GM18508 (cell line): ENCODE measurements around the gene BTBD16.

Source experiments
- ATAC-seq: cut with Tn5 transposase; IDR thresholded peaks from one replicate; pipeline ENCODE4 v1.9.1; 2021; ENCODE audit warnings: moderate number of reproducible peaks; ENCODE audit not compliant: insufficient read depth, unreplicated experiment

BTBD16 gene

DNA sequence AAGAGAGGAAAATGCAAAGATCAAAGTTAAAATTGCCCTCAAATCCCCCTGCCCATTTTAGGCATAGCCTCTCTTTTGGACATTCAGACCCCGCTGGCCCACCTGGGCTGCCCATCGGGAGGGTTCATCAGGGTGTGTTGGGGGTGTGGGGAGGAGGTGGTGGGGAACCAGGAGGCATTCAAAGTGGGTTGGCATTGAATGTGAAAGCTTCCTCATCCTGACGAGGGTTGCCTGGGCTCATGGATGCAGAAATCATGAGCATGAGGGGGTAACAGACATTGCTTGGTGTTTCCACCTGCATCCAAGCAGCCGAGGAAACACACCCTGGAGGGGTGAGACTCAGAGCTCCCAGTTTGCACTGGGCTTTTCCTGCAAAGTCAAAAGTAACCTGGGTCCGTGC, 20.6 kb downstream of the BTBD16 start:
- ATAC-seq, result no peak

DNA sequence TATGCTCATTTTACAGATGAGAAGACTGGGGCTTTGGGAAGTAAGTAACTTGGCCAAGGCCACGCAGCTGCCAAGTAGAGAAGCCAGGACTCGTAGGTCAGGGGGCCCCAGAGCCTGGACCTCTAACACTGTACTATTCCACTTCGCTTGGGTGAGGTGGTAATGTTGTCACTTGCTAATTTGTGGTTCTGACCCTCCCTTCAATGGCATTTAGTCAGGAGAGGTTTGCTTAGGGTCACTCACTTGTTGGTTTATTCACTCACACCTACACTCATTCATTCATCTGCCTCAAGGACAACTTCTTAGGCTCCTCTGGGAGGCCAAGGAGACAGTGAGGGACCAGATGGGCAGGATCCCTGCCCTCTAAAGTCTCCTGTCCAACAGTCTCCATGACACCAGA, 21.3 kb downstream of the BTBD16 start:
- ATAC-seq, result no peak

DNA sequence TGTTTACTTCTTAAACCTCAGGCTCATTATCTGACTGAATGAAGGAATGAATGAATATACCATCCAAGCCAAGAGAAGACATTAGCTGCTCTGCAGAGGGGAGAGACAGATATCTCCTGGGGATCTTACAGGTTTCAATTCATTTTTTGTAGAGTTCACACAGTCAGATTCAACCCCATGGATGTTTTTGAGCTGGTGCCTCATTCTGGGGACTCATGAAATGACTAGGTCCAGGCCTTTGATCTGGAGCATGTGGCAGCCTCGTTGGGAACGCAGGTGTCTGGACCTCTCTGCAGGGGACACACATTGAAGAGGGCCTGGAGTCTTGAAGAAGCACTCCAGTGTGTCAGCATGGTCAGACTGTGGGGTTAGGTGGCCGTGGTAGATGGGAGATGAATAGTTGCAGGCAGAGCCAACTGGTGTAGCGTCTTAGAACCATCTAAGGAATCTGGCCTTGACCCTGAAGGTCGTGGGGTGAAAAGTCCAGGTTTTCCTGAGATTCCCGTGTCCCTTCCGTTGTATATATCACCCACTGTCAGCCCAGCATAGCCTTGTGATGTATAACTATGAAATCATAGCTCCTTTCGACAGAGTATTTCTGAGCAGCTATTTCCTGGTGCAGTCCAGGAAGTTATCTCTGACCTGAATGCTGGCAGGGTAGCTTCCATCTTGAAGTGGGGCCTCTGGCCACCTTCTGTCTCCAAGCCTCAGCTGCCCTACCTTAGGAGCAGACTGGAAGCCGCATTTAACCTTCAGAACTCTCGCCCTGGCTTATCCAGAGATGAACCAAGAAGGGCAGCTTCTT, 22.3 kb downstream of the BTBD16 start:
- ATAC-seq, result no peak

DNA sequence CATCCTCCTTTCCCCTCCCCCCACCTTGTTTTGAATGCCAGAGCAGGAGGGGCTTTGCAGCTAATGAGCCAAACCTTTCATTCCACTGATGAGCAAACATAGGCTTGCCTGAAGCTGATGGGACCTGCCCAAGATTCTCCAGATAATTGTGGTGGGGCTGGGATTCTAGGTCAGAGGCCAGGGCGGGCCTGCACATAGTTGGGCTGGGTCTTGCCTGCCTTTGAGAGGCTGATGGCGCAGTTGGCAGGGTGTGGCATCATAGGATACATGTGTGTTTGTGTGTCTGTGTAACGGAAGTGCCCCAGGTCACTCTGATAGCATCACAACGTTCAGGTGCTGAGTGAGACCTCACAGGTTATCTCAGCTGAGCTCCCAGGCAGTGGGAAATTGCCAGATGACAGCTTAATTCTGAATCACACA, 22.9 kb downstream of the BTBD16 start:
- no peak for ATAC-seq

DNA sequence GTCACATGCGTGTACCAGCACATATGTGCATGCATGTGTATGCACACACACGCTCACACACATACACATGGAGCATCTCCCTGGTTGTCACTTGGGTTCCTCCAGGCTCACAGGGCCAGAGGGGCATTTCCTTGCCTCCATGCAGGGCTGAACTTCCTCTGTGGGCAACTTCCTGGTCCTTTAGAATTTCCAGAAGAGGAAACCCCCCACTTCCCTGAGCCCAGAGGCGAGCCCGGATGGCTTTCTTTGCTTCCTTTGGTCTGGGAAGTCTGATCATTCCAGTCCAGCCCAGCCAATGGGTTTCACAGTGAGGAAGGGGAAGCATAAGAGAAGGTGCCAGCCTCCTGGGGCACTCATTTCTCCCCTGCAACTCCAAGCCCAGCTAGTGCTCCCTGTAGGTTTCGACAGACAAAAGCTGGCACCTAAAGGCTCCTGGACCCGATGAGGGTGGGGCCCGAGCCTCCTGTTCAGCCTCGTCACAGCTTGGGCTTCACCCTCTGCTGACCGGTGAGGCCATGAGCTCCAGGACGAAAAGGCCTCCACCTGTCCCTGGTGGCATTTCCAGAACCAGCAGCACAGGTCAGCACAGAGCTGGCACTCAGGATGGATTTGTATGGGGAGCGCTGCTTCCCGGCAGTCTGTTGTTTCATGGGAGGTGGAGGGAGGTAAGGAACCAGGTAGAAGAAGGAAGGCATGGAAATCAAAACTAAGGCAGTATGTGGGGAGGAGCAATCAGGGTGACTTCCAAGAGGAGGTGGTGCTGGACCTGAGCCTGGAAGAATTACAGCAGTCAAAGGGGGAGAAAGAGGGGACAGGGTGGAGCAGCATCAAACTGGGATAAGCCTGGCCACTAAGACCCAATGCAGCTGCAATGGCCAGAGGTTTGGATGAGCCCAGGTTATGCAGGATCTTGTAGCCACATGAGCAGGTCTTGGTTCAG, 23.7 kb downstream of the BTBD16 start:
- ATAC-seq, result no peak

DNA sequence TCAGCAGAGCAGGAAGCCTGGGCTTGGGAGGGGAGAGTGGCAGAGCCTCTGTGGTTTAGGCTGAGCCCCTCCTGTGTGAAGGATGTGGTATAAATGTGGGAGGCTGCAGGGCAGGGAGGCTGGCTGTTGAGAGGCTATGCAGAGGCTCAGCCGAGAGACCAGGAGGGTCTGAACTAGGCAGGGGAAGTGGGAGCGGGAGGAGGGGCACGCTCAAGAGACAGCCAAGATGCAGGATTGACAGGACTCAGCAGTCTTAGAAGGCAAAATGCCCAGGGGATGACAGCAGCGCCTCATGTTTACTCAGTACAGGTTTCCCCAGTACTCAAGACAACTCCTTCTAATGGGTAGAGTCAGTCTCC, 24.3 kb downstream of the BTBD16 start:
- no peak for ATAC-seq

DNA sequence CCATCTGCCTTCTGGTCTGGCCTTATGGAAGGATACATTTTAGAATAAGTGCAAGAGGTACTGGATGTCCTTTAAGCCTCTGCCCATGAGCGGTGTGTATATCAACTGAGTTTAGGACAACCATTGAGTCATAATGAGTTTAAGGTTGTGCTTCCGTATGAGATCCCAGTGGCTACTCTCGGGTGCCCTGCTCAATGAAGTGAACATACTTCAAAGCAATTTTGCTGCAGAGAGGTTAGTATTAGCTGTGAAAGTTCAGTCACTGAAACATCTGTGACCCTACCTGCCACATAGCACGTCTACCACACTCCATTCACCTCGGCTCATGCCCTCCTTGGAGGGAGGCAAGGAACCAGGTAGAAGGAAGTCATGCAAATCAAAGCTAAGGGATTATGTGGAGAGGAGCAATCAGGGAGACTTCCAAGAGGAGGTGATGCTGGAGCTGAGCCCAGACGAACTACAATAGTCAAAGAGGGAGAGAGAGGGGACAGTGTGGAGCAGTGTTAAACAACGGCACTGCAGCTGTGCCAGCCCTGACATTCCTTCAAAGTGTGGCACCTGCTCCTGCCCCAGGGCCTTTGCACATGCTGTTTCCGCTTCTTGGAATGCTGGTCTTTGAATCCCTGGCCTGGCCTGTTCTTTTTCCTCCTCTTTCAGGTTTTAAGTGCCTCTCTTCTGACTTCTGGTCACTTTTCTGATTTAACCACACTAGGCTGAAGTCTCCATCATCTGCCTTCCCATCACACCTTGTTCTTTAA, 25.4 kb downstream of the BTBD16 start:
- ATAC-seq, result no peak

DNA sequence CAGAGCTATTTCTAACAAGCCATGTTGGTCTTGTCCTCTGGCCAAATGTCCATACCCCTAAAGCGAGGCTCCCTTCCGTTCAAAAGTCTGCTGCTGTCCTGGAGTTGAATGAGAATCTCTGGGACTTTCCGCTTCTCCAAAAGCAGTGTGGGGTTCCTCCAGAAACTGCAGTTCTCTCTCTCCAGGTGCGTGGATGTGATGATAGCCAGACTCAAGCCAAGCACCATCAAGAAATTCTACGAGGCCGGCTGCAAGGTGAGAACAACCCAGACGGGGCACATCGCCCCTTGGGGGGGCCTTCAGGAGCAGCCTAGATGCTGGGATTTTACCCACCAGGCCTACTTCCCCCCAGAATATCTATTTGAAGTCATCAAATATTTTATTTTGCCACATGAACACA, 26.5 kb downstream of the BTBD16 start:
- ATAC-seq, result no peak

DNA sequence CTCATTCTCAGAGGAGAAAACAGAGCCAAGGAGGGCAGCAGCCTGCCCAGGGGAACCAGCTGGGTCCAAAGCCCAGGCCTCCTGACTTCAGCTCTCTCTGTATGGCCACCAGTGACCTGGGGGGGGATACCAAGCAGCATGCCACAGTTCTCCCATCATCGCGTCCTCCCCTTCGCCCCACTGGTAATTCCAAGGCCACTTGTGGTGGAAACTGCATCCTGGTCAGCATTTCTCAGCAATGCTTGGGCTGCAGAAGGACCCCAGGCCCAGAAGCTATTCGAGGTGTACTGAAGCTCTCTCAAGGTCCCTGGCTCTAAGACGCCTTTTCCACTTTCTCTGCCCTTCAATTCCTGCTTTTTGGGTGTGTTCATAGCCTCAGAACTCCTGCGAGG, 27.1 kb downstream of the BTBD16 start:
- ATAC-seq, result no peak

DNA sequence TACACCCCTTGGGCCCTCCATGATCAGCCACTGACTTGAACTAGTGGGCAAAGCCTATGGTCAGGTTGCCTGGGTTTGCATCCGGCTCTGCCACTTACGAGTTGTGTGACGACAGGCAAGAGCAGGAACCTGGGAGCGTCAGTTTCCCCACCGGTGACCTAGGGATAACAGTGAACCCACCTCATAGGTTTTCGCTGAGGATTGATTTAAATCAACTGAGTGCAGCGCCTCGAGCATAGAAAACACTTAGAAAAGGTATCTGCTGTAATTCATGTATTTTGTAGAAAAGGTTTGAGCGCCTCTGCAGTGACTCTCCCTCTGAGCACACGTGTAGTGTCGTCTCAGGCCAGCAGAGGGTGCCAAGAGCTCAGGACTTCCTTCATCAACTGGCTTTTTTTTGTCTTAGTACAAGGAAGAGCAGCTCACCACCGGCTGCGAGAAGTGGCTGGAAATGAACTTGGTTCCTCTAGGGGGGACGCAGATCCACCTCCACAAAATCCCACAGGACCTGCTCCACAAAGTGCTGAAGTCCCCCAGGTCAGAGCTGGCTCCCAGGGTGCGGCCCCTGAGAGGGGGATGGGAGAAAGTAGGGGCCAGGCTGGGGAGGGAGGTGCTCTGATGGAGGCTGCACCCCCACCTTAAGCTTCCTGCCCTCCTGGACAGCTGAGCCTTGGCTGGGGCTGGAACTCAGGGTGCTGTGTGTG, 27.7 kb downstream of the BTBD16 start:
- no peak for ATAC-seq

DNA sequence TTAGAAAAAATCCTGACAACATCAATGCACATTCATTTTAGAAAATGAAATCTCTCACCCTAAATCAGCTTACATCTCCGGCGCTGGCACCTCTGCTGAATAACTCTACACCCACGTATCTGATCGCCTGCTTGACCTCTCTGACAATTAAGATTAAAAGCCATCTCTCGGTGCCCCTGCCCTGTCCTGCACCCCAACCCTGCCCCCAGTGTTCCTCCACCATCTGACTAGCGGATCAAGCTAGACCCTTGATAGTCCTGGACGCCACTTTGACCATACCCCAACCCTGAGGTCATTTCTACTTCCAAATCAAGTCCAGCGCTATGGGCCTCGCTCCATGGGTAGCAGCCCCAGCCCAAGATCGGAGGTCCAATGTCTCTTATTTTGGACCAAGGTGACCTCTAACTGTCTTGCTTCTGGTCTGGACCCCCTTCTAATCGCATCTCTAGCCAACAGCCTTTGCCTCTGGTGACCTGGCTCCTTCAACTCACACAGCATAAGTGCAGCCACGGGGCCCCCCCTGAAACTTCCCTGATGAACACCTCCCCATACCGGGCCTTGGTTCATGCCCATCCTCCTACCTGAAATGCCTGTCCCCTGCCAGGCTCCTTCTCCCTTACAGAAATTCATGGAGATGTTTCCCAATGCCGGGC, 28.5 kb downstream of the BTBD16 start:
- no peak for ATAC-seq

DNA sequence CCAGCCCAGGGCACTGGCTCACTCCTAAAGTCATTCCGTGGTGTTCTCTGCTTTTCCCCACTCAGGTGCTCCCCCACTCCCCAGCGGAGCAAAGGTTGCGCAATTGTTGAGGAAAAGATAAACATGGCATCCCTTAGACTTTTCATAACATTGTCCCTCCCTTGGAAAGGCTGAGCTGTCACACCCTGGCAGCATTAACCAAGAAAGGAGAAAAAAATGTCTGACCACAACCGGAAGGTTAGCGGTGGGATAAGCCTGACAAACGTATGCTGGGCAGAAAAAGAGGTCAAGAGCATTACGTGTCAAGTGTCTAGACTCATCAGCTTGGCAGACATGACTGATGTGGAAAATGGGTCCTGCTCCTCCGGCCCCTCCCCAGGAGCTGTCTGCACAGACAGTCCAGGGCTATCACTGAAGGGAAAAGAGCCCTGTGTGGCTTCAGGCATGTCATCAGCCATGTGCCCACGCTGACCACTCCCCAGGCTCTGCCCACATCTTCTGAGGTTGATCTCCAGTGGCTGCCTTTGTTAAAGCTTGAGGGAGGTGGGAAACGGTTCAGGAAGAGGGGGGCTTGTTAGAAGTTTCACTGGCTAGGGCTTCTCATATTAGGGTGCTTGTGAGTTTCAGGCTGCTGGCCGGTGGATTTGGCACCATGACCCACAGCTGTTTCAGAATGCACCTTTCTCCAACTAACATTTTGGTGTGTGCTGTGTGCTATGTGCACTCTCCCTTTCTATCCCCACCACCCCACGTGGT, 30.1 kb downstream of the BTBD16 start:
- no peak for ATAC-seq

DNA sequence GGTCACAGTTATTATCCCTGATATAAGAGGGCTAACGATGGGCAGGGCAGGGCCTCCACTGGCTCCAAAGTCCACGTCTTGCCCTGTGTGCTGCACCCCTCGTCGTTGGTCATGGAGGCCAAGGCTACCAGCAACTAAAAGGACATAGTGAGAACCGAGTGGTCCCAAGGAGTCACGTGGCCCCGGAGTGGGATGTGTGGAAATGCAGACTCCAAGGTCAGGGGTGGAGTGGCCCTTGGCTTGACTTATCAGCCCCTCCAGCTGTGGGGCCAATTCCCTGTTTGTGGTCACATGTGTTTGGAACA, 30.7 kb downstream of the BTBD16 start:
- no peak for ATAC-seq

DNA sequence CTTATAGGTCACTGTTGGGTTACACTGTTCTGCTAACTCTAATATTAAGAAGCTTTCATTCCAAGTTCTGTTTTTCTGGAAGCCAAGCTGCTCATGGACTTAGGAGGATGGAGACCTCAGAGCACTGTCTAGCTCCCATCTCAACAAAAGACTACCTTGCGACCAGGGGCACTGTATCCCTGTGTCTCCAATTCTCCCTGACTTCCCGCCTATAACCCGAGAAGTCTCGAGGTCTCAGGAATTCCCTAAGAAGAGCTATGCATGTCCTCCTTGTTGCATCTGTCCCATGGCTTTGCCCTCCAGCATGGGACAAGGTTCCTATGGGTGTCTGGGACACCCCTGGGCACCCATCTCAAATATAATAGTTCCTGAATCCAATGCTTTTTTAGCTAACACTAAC, 31.2 kb downstream of the BTBD16 start:
- ATAC-seq, result no peak

DNA sequence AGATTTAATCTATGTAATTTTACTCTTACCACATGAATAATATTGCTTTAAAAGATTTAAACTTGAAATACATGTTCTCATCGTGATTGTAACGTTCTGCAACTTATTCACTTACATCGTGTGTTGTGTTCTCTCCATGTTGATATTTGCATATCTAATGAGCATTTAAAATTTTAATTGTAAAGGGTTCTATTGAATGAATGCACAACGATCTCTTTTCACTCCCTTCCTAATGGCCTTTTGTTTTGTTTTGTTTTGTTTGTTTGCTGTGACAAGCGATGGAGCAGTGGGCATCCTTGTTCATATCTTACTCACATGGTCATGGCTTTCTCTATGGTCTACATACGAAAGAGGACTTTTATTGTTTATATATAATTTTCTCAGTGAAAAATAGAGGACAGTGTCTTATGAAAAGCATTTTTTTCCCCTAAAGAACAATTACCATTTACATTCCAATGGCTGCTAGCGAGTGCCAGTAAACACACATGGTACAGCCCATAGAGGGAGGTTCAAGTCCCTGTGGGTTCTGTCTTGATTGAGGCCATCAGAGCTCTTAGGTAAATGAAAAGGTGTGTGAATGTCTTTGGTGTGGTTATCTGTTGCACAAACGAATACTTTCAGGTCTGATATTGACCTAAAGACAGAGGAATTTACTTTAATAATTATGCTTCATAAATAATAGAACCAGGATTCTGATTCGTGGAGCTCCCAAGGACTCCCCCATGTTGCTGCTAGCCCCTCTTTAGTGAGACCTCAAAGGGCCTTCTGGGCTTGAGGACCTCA, 32.4 kb downstream of the BTBD16 start:
- ATAC-seq, result no peak

DNA sequence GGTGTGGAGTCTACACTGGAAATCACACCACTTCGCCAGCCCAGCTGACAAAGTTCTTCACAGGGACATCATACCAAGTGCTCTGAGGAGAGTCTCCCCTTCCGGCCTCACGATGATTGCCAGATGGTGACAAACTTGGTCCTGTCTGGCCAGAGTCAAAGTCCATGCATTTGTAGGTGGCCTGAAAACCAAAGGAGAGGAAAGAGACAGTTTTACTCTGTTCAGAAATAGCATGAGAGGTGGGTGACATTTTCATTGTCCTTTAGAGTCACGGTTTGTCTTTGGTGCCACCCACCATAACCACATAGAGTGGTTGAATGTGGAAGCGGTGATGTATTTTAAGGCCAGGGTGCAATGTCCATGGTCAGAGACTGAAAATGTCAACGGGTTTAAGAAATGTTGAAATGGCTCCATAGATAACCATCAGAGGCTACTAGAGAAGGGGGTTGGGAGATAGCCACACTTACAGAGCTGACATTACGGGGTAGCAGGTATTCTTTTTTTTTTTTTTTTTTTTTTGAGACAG, 33.0 kb downstream of the BTBD16 start:
- no peak for ATAC-seq

DNA sequence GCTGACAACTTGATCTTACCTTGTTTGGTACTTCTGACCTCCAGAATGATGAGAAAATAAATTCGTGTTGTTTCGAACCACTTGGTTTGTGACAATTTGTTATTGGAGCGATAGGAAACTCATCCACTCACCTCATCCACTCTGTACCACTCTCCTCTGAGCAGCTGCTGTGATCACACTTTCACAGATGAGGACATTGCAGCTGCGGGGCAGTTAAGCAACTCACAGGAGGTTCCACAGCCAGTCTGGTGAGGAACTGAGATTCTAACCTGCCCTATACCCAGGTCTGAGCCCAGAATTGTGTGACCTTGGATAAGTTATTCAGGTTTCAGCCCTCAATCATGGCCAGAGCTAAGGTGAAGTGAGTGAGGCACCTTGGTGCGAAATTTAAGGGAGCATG, 35.2 kb downstream of the BTBD16 start:
- no peak for ATAC-seq

DNA sequence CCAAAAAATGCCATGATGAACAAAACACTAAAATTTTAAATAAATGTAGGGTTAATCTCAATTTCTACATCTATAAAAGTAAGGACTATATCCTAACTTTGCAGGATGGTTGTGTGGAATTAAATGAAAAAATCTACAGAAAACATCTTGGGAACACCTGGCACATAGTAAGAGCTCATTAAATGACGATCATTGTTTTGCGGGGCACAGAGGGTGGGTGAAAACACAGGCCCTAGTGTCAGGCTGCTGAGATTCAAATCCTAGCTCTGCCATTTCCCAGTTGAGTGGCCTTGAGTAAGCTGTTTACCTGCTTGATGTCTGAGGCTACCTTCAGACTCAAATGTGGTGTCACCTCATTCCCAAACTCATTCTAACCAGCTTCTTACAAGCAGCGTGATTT, 35.6 kb downstream of the BTBD16 start:
- no peak for ATAC-seq
